Neural cell (in vitro differentiated cells): ENCODE results near the gene TRIM62.

Experiments used
- CTCF ChIP-seq: fragments of 450-650 bp; IDR thresholded peaks from 2 replicates; pipeline ENCODE4 v1.5.1; 2014; ENCODE audit warnings: antibody characterized with exemption, mild to moderate bottlenecking, moderate library complexity; ENCODE audit not compliant: poor library complexity, severe bottlenecking
- POLR2AphosphoS5 ChIP-seq: IDR thresholded peaks from 2 replicates; pipeline ENCODE4 v1.6.1; 2012
- TAF1 ChIP-seq: IDR thresholded peaks from 2 replicates; pipeline ENCODE4 v1.6.1; 2012; ENCODE audit warnings: low read depth

- TF ChIP-seq CTCF (no peak), POLR2AphosphoS5 (no peak), TAF1 (no peak)
Observed at GRCh38 chr1:33180226-33180910, 1.5 kb downstream of the TRIM62 start.
